GM21390 (cell line): ENCODE data around the gene SPIN1.
A peak's percentile ranks its signal among the peaks of the same experiment; 100 is the strongest.
"Not testable (repeated sequence)": the region's sequence is repeated elsewhere in the genome, so short reads cannot be mapped to it uniquely, and the experiment has no call there.

Experiments used
- ATAC-seq: cut with Tn5 transposase; IDR thresholded peaks from one replicate; pipeline ENCODE4 v1.9.1; 2021; ENCODE audit not compliant: unreplicated experiment

The SPIN1 gene

GRCh38 chr9:88388203-88388885, at the start of gene SPIN1:
Gene SPIN1, plus strand, starts transcription at chr9:88388444. Its CDS starts 38,096 bp downstream, at chr9:88426540.
- ATAC-seq: peak; percentile 80

- ATAC-seq: no peak
These were observed 48.9 kb upstream of the SPIN1 start for GRCh38 chr9:88339317-88339716.

- no peak for ATAC-seq
These were observed 46.0 kb upstream of the SPIN1 start for GRCh38 chr9:88342246-88342645.

GRCh38 chr9:88344013-88344412, 44.2 kb upstream of the SPIN1 start:
- no peak for ATAC-seq

GRCh38 chr9:88350354-88350753, 37.9 kb upstream of the SPIN1 start:
- ATAC-seq: not testable (repeated sequence)

GRCh38 chr9:88355166-88355565, 33.1 kb upstream of the SPIN1 start:
- no peak for ATAC-seq

GRCh38 chr9:88357250-88357649, 31.0 kb upstream of the SPIN1 start:
- ATAC-seq: not testable (repeated sequence)

- ATAC-seq: no peak
These were observed 29.5 kb upstream of the SPIN1 start for GRCh38 chr9:88358723-88359122.

- no peak for ATAC-seq
These were observed 28.3 kb upstream of the SPIN1 start for GRCh38 chr9:88359974-88360373.

GRCh38 chr9:88362681-88363080, 25.6 kb upstream of the SPIN1 start:
- no peak for ATAC-seq

- no peak for ATAC-seq
These were observed 24.6 kb upstream of the SPIN1 start for GRCh38 chr9:88363661-88364060.

- no peak for ATAC-seq
These were observed 23.5 kb upstream of the SPIN1 start for GRCh38 chr9:88364706-88365105.

GRCh38 chr9:88370346-88370745, 17.9 kb upstream of the SPIN1 start:
- ATAC-seq: no peak

- no peak for ATAC-seq
These were observed 16.1 kb upstream of the SPIN1 start for GRCh38 chr9:88372103-88372654.

- ATAC-seq: no peak
These were observed 15.2 kb upstream of the SPIN1 start for GRCh38 chr9:88373045-88373444.

GRCh38 chr9:88378317-88378716, 9.9 kb upstream of the SPIN1 start:
- ATAC-seq: no peak

GRCh38 chr9:88379352-88379751, 8.9 kb upstream of the SPIN1 start:
- ATAC-seq: no peak

- no peak for ATAC-seq
These were observed 8.1 kb upstream of the SPIN1 start for GRCh38 chr9:88380118-88380517.

GRCh38 chr9:88381322-88381721, 6.9 kb upstream of the SPIN1 start:
- ATAC-seq: not testable (repeated sequence)

- no peak for ATAC-seq
These were observed 5.1 kb upstream of the SPIN1 start for GRCh38 chr9:88383176-88383575.

- not testable (repeated sequence) for ATAC-seq
These were observed 2.1 kb upstream of the SPIN1 start for GRCh38 chr9:88386137-88386536.

GRCh38 chr9:88387036-88387551, 1.1 kb upstream of the SPIN1 start:
- no peak for ATAC-seq
